BJ (cell line): Measurements from ENCODE around the gene GSTM3. TPM values are rescaled to one million over a fixed set of nuclear protein-coding genes. Genes with fewer than 3 reads are reported as not detected.

Experiments used
- CTCF ChIA-PET: fragments of 350-600 bp; formaldehyde crosslinking; extraction: SDS; loops from one replicate; lab custom pipeline; 2021; ENCODE audit warnings: antibody characterized with exemption, inconsistent platforms; lab: Yijun Ruan, JAX
- POLR2A ChIA-PET: fragments of 300-600 bp; sonication (Branson Sonifier 250); formaldehyde crosslinking; extraction: SDS; loops from one replicate; lab custom pipeline; 2021; ENCODE audit warnings: antibody characterized with exemption; lab: Charles Lee
- DNase-seq: peaks from one replicate; pipeline ENCODE4 v3.0.0-alpha.2; 2011; ENCODE audit warnings: low read depth
- H3K27me3 ChIP-seq: 2 replicates; pipeline ENCODE4 v1.6.0; 2011; ENCODE audit warnings: low read length; ENCODE audit not compliant: control insufficient read depth, insufficient read depth
- H3K36me3 ChIP-seq: 2 replicates; pipeline ENCODE4 v1.5.1; 2011; ENCODE audit warnings: low read length; ENCODE audit not compliant: control insufficient read depth, insufficient read depth
- H3K4me3 ChIP-seq: 2 replicates; pipeline ENCODE4 v1.5.1; 2011; ENCODE audit warnings: low read depth, mild to moderate bottlenecking, control low read depth, low read length
- CTCF ChIP-seq: IDR thresholded peaks from 2 replicates; pipeline ENCODE4 v1.5.1; 2011; ENCODE audit warnings: low read depth, mild to moderate bottlenecking, control low read depth, inconsistent platforms, low read length, moderate library complexity; ENCODE audit not compliant: insufficient read depth
- polyA plus RNA-seq: library from polyadenylated mRNA; depleted of rRNA; stranded (reverse); fragments of >200 nt; gene quantifications from 2 replicates; pipeline ENCODE4 v1.2.3, GENCODE V29; 2011

The GSTM3 gene
- polyA plus RNA-seq, 1 experiment, result 113 TPM

DNA sequence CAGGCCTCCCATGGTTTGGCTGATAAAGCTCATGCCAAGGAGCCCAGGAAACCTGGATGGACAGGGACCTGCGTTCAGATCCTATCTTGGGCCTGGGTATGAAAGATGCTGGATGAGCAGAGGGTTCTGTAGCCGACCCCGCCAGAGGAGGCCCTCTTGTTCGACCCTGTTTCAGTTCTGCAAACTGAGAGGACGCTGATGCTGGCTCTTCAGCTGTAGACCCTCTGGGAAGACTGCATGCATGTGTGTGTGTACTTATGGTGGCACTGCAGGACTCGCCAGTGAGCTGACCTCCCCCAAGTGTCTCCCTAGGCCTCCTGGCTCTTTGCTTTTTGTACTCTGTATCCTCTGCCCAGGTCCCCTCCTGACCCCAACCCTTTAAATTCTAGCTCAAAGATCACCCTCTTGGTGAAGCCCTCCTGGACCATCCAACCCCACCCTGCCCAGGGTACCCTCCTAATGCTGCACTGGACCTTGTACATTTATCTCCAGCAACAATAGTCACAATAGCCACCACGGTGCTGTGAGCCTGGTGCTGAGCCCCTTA lies 21.3 kb upstream of the GSTM3 start:
- no peak for TF ChIP-seq CTCF
- Histone ChIP-seq H3K4me3 (no peak overlapping the region), H3K36me3 (no peaks in the 10 kb centered on the region), H3K27me3 (no peaks in the 10 kb centered on the region)
- ChIA-PET CTCF (interaction anchor here (0.7 to 1.2 kb wide), 4 partner anchors 12 to 216 kb away, joined by 3 to 4 read pairs (median 4); no protein-coding TSS in a partner anchor), POLR2A (no interaction called here)
- DNase-seq, result no peak

DNA sequence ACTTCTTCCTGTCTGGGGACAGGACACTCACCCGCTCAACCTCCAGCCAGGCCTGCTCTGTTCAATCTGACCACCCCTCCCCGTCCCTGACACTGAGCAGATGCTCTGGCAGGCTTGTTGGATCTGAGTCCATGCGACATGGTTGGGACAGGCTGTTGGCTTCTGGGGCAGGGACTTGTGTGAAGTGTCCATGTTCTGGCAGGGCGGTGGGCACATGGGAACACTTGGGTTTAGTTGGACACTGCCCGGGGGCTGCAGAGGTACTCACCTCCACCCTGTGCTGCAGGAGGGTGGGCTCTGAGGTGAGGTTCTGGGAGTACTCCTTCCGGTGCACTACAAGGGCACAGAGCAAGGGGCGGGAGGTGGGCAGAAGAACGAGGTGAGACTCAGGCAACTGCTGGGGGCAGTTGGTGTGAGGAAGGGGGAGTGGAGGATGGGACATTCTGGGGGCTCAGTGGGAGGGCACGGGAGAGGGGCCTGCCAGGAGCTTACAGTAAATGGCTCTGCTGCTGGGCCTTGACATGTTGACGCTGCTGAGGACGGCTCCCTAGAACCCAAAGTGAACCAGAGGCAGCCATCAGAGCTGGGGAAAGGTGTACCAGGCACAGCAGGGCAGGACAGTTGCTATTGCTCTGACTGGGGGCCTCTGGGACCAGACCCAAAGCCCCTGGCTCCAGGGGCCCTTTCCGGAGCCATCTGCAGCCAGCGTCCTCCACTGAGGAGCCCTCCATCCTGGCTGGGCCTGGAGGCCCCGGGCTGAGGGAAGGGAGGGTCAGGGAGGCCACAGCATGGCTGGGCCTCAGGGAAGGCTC lies 20.6 kb upstream of the GSTM3 start:
- no peaks in the 10 kb centered on the region for H3K27me3 ChIP-seq
- ChIA-PET POLR2A (no interaction called here), CTCF (interaction anchor here (0.7 to 1.1 kb wide), 3 partner anchors 13 to 121 kb away, joined by 3 to 4 read pairs (median 4); no protein-coding TSS in a partner anchor)
- no peaks in the 10 kb centered on the region for H3K36me3 ChIP-seq
- no peak overlapping the region for H3K4me3 ChIP-seq
- no peak for DNase-seq
- TF ChIP-seq CTCF, result no peak

GRCh38 chr1:109760581-109761226 lies 19.9 kb upstream of the GSTM3 start:
- no peak for TF ChIP-seq CTCF
- Histone ChIP-seq H3K4me3 (no peak overlapping the region), H3K27me3 (no peaks in the 10 kb centered on the region), H3K36me3 (no peaks in the 10 kb centered on the region)
- DNase-seq, result no peak
- POLR2A ChIA-PET, result no interaction called here
- CTCF ChIA-PET, result interaction anchor here (0.8 to 0.9 kb wide), 2 partner anchors 13 to 120 kb away, joined by 3 to 5 read pairs; no protein-coding TSS in a partner anchor

GRCh38 chr1:109759513-109760334 lies 18.9 kb upstream of the GSTM3 start:
- POLR2A ChIA-PET, result no interaction called here

More at GRCh38 chr1:109759513-109760334, 18.9 kb upstream of the GSTM3 start:
- CTCF ChIA-PET, result interaction anchor here (0.7 to 1.0 kb wide), 4 partner anchors 14 to 214 kb away, joined by 3 to 5 read pairs (median 4); no protein-coding TSS in a partner anchor
- H3K36me3 ChIP-seq, result no peaks in the 10 kb centered on the region
- DNase-seq, result no peak
- no peak for TF ChIP-seq CTCF
- H3K4me3 ChIP-seq, result no peak overlapping the region
- no peaks in the 10 kb centered on the region for H3K27me3 ChIP-seq
